Heart left ventricle (tissue), 13 donors: ENCODE data around the gene METTL9.

Experiments
- POLR2A ChIP-seq, 2 donors: fragments of 450-650 bp; IDR thresholded peaks; one replicate each; pipeline ENCODE4 v1.6.1; 2017; ENCODE audit warnings: antibody characterized with exemption in 2 of 2, mild to moderate bottlenecking in 2 of 2, moderate library complexity in 2 of 2
- TF ChIP-seq, protein P1 (sequence below), 12 donors: fragments of 200-600 bp; sonication (generic) in 4 of 12; IDR thresholded peaks; one replicate each; pipeline versions ENCODE4 v1.5.0 to v1.8.0; 2018 to 2022; ENCODE audit warnings: antibody characterized with exemption in 12 of 12, mild to moderate bottlenecking in 5 of 12
- donor health status: ischemic (EF 13 %, LVEDD 7.1; RV severe dilation, severe dysfunction).
- donor health status: DM: no; HTN: yes; CAD: no.
- donor health status: DM: no; HTN: no; CAD: no.
- donor health status: ischemic (EF 25% LVEDD 6.9; RV normal size, moderate dysfunction).
- donor health status: ischemic (EF 25% LVEDD 5.7; RV mildly dilated, moderate dysfunction).
- donor health status: ischemic (EF 35%, LVEDD 5.7; RV mildly dilated, moderate dysfunction).
- donor health status: nonischemic (EF 11% LVEDD 7.7; RV severe dilation, severe dysfunction).
- donor health status: DM: yes; HTN: yes; CAD: no.
- donor health status: PGD.
- donor health status: ischemic (EF 29% LVEDD 5.4; RV normal size, mild dysfunction).
- donor health status: nonischemic (EF 23%, LVEDD 6.1; RV moderate dilation, normal function).

GRCh38 chr16:21626659-21627277 lies 27.4 kb downstream of the METTL9 start:
- TF ChIP-seq, protein P1, sequence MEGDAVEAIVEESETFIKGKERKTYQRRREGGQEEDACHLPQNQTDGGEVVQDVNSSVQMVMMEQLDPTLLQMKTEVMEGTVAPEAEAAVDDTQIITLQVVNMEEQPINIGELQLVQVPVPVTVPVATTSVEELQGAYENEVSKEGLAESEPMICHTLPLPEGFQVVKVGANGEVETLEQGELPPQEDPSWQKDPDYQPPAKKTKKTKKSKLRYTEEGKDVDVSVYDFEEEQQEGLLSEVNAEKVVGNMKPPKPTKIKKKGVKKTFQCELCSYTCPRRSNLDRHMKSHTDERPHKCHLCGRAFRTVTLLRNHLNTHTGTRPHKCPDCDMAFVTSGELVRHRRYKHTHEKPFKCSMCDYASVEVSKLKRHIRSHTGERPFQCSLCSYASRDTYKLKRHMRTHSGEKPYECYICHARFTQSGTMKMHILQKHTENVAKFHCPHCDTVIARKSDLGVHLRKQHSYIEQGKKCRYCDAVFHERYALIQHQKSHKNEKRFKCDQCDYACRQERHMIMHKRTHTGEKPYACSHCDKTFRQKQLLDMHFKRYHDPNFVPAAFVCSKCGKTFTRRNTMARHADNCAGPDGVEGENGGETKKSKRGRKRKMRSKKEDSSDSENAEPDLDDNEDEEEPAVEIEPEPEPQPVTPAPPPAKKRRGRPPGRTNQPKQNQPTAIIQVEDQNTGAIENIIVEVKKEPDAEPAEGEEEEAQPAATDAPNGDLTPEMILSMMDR (IDR thresholded peaks at IDR 0.05) = no peak
- no peak for TF ChIP-seq POLR2A (IDR thresholded peaks at IDR 0.05)
